Right renal cortex interstitium (tissue), 3 donors: ENCODE results near the gene CA9. TPM values are rescaled to one million over a fixed set of nuclear protein-coding genes. Genes with fewer than 3 reads are reported as not detected.
A peak's percentile ranks its signal among the peaks of the same experiment; 100 is the strongest.
"Not testable (repeated sequence)": the region's sequence is repeated elsewhere in the genome, so short reads cannot be mapped to it uniquely, and the experiment has no call there.

Experiments used
- DNase-seq, 3 donors: peaks; one replicate each; pipeline ENCODE4 v3.0.0-alpha.2; 2013; ENCODE audit warnings: low read depth in 3 of 3, low spot score in 2 of 3
- polyA plus RNA-seq, 3 donors: library from polyadenylated mRNA; unstranded; fragments of 120-200 nt; gene quantifications; one replicate each; pipeline ENCODE4 v1.2.1, GENCODE V29; 2013; ENCODE audit not compliant: insufficient read length in 3 of 3

Gene CA9
- 1 to 10 TPM in 1 of 3 donors, under 1 TPM in 2; 0.31 to 1.2 (median 0.60) TPM for polyA plus RNA-seq

GRCh38 chr9:35673132-35674024 is at the start of gene CA9:
CA9 (plus strand) TSS chr9:35673928; CDS start chr9:35673960, 32 bp downstream.
- no peak for DNase-seq

- no peak for DNase-seq
Observed at GRCh38 chr9:35627575-35627974, 46.2 kb upstream of the CA9 start.

GRCh38 chr9:35628389-35628991 is 45.2 kb upstream of the CA9 start:
- DNase-seq: no peak

- DNase-seq: no peak
Observed at GRCh38 chr9:35629597-35629996, 44.1 kb upstream of the CA9 start.

- no peak for DNase-seq
Observed at GRCh38 chr9:35635730-35636129, 38.0 kb upstream of the CA9 start.

GRCh38 chr9:35636135-35636876 is 37.4 kb upstream of the CA9 start:
- no peak for DNase-seq

- DNase-seq: not testable (repeated sequence)
Observed at GRCh38 chr9:35636877-35637246, 36.9 kb upstream of the CA9 start.

- DNase-seq: not testable (repeated sequence)
Observed at GRCh38 chr9:35637427-35637955, 36.2 kb upstream of the CA9 start.

GRCh38 chr9:35638751-35639150 is 35.0 kb upstream of the CA9 start:
- DNase-seq: not testable (repeated sequence)

GRCh38 chr9:35639225-35639624 is 34.5 kb upstream of the CA9 start:
- not testable (repeated sequence) for DNase-seq

- no peak for DNase-seq
Observed at GRCh38 chr9:35639631-35640030, 34.1 kb upstream of the CA9 start.

GRCh38 chr9:35640431-35640830 is 33.3 kb upstream of the CA9 start:
- DNase-seq: not testable (repeated sequence)

- not testable (repeated sequence) for DNase-seq
Observed at GRCh38 chr9:35641478-35641877, 32.2 kb upstream of the CA9 start.

GRCh38 chr9:35643046-35643445 is 30.7 kb upstream of the CA9 start:
- DNase-seq: no peak

GRCh38 chr9:35645736-35646135 is 28.0 kb upstream of the CA9 start:
- not testable (repeated sequence) for DNase-seq

- peak in 1 of 3 donors; percentile 55 for DNase-seq
Observed at GRCh38 chr9:35646153-35646532, 27.6 kb upstream of the CA9 start.

- DNase-seq: peak; percentile 83 to 85 (median 84)
Observed at GRCh38 chr9:35646533-35647265, 27.0 kb upstream of the CA9 start.

GRCh38 chr9:35649431-35650340 is 24.0 kb upstream of the CA9 start:
- DNase-seq: no peak
